Liver (tissue), 3 donors: ENCODE measurements around the gene TRABD.

ENCODE experiments used
- GABPA ChIP-seq, 2 donors: IDR thresholded peaks in 1 of 2; conservative IDR thresholded peaks in 1 of 2; 2 replicates each; pipeline ENCODE4 v1.6.1; 2016; ENCODE audit warnings: antibody characterized with exemption in 2 of 2, mild to moderate bottlenecking in 1 of 2, moderate library complexity in 1 of 2
- HNF4A ChIP-seq, 2 donors: conservative IDR thresholded peaks; 2 replicates each; pipeline ENCODE4 v1.6.1; 2016; ENCODE audit warnings: antibody characterized with exemption in 2 of 2, mild to moderate bottlenecking in 2 of 2
- HNF4G ChIP-seq: IDR thresholded peaks from 2 replicates; pipeline ENCODE4 v1.6.1; 2016; ENCODE audit warnings: antibody characterized with exemption
- JUND ChIP-seq, 2 donors: IDR thresholded peaks; 2 replicates each; pipeline ENCODE4 v1.6.1; 2016; ENCODE audit warnings: antibody characterized with exemption in 2 of 2
- NR2F2 ChIP-seq: IDR thresholded peaks from 2 replicates; pipeline ENCODE4 v1.6.1; 2016; ENCODE audit warnings: antibody characterized with exemption
- REST ChIP-seq: IDR thresholded peaks from 2 replicates; pipeline ENCODE4 v1.6.1; 2016; ENCODE audit warnings: antibody characterized with exemption, mild to moderate bottlenecking
- SP1 ChIP-seq: IDR thresholded peaks from 2 replicates; pipeline ENCODE4 v1.6.1; 2018; ENCODE audit warnings: antibody characterized with exemption, mild to moderate bottlenecking
- TAF1 ChIP-seq: conservative IDR thresholded peaks from 2 replicates; pipeline ENCODE4 v1.6.1; 2016; ENCODE audit warnings: antibody characterized with exemption, mild to moderate bottlenecking
- YY1 ChIP-seq: IDR thresholded peaks from 2 replicates; pipeline ENCODE4 v1.6.1; 2016; ENCODE audit warnings: antibody characterized with exemption, mild to moderate bottlenecking
- ZBTB33 ChIP-seq: IDR thresholded peaks from 2 replicates; pipeline ENCODE4 v1.6.1; 2016; ENCODE audit warnings: antibody characterized with exemption
- TF ChIP-seq, protein P1 (sequence below): fragments of 150-350 bp; IDR thresholded peaks from 2 replicates; pipeline ENCODE4 v1.5.1; 2017; ENCODE audit warnings: improper control_type of control experiment, low read depth, low read length; ENCODE audit not compliant: missing input control
- TF ChIP-seq, protein P2 (sequence below): IDR thresholded peaks from 2 replicates; pipeline ENCODE4 v1.6.1; 2016; ENCODE audit warnings: antibody characterized with exemption
- donor health status: healthy.
- donor health status: healthy.

GRCh38 chr22:50220603-50221409 is 35.1 kb downstream of the TRABD start:
- TF ChIP-seq ZBTB33 (no peak), YY1 (no peak), NR2F2 (no peak), JUND (IDR thresholded peaks at IDR 0.05) (no peak), GABPA (IDR thresholded peaks at IDR 0.05 in 1 of 2, conservative IDR thresholded peaks at IDR 0.05 in 1 of 2) (no peak), REST (no peak), TAF1 (no peak), SP1 (no peak), HNF4G (no peak), HNF4A (conservative IDR thresholded peaks at IDR 0.05) (no peak)
- TF ChIP-seq, protein P1, sequence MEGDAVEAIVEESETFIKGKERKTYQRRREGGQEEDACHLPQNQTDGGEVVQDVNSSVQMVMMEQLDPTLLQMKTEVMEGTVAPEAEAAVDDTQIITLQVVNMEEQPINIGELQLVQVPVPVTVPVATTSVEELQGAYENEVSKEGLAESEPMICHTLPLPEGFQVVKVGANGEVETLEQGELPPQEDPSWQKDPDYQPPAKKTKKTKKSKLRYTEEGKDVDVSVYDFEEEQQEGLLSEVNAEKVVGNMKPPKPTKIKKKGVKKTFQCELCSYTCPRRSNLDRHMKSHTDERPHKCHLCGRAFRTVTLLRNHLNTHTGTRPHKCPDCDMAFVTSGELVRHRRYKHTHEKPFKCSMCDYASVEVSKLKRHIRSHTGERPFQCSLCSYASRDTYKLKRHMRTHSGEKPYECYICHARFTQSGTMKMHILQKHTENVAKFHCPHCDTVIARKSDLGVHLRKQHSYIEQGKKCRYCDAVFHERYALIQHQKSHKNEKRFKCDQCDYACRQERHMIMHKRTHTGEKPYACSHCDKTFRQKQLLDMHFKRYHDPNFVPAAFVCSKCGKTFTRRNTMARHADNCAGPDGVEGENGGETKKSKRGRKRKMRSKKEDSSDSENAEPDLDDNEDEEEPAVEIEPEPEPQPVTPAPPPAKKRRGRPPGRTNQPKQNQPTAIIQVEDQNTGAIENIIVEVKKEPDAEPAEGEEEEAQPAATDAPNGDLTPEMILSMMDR: no peak
- TF ChIP-seq, protein P2, sequence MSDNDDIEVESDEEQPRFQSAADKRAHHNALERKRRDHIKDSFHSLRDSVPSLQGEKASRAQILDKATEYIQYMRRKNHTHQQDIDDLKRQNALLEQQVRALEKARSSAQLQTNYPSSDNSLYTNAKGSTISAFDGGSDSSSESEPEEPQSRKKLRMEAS: no peak
